DMS79 treated with DMSO at 0.1 percent for 48 hours (cell line): ENCODE measurements around the gene ZNF552.
A peak's percentile ranks its signal among the peaks of the same experiment; 100 is the strongest.
"Not testable (repeated sequence)": the region's sequence is repeated elsewhere in the genome, so short reads cannot be mapped to it uniquely, and the experiment has no call there.

Experiments
- DNase-seq: peaks from one replicate; lab custom pipeline; 2025; lab: John Stamatoyannopoulos, UW

Gene ZNF552

GRCh38 chr19:57818378-57818777, 3.7 kb upstream of the ZNF552 start:
- no peak for DNase-seq

DNA sequence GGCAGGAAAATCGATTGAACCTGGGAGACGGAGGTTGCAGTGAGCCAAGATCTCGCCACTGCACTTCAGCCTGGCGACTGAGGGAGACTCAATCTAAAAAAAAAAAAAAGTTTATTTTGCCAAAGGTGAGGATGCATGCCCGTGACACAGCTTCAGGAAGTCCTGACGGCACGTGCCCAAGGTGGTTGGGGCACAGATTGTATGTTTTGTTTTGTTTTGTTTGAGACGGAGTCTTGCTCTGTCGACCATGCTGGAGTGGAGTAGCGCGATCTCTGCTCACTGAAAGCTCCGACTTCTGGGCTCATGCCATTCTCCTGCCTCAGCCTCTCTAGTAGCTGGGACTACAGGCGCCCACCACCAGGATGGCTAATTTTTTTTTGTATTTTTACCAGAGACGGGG, 3.3 kb upstream of the ZNF552 start:
- no peak for DNase-seq

DNA sequence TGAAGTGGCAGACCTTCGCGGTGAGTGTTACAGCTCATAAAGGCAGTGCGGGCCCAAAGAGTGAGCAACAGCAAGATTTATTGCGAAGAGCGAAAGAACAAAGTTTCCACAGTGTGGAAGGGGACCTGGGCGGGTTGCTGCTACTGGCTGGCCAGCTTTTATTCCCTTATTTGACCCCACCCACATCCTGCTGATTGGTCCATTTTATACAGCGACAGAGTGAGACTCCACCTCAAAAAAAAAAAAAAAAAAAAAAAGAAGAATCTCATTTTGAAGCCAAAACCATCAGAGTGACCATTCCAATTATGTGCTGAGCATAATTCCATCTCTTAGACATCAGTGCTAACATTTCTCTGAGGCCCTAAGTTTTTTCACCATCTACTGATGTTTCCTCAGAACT, 1.9 kb upstream of the ZNF552 start:
- DNase-seq: no peak

DNA sequence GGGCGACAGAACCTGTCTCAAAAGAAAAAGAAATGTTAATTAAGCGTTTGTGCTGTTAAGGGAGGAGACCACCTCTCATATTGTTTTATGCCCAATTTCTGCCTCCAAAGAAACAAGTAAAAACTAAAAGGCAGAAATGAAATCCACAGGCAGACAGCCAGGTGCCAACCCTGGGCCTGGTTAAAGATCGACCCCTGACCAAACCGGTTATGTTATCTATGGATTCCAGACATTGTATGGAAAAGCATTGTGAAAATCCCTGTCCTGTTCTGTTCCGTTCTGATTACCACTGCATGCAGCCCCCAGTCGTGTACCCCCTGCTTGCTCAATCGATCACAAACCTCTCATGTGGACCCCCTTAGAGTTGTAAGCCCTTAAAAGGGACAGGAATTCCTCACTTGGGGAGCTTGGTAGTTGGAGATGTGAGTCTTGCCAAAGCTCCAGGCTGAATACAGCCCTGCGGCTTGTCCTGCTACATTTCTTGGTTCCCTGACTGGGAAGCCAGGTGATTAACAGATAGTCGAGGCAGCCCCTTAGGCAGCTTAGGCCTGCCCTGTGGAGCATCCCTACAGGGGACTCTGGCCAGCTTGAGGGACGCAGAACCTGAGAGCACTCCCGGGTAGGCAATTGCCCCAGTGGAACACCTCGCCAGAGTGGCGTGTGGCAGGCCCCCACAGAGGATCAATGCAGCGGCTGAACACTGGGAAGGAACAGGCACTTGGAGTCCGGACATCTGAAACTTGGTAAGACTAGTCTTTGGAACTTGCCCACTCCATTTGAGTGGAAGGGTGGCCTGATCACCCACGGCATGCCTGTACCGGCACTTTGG, 748 bp upstream of the ZNF552 start:
- no peak for DNase-seq

GRCh38 chr19:57813919-57814504, 701 bp downstream of the ZNF552 start:
- DNase-seq: no peak

DNA sequence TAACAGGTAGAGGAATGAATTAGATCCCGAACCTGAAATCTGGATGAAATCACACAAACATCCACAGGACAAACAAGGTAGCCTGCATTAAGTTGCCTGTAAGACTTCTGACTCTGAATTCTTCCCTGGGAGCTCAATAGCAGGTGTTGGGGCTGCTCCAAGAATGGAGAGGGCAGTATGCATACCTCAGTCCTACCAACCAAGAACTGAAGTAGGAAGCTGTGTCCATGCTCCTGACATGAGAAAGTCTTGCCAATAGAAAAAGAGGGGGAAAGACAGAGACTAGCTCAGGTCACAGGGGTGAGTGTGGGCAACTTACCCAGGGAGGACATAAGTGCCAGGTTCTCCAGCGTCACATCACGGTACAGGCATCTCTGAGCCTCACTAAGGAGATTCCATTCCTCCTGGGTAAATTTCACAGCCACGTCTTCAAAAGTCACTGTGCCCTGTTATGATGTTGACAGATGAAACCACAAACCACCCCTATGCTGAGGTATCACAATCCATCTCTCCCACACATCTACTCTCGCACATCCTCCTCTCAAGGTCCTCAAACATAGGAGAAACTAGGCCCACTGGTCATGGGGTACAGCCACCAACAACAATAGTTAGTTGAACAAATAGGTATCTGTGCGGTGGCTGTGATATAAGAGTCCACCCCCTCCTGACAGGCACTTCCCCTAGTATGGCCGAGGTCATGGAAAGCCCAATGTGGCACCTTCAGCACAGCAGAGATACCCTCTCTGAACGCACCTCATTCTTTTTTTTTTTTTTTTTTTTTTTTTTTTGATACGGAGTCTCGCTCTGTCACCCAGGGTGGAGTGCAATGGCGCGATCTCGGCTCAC, 1.5 kb downstream of the ZNF552 start:
- DNase-seq: not testable (repeated sequence)

GRCh38 chr19:57812226-57812625, 2.5 kb downstream of the ZNF552 start:
- no peak for DNase-seq

DNA sequence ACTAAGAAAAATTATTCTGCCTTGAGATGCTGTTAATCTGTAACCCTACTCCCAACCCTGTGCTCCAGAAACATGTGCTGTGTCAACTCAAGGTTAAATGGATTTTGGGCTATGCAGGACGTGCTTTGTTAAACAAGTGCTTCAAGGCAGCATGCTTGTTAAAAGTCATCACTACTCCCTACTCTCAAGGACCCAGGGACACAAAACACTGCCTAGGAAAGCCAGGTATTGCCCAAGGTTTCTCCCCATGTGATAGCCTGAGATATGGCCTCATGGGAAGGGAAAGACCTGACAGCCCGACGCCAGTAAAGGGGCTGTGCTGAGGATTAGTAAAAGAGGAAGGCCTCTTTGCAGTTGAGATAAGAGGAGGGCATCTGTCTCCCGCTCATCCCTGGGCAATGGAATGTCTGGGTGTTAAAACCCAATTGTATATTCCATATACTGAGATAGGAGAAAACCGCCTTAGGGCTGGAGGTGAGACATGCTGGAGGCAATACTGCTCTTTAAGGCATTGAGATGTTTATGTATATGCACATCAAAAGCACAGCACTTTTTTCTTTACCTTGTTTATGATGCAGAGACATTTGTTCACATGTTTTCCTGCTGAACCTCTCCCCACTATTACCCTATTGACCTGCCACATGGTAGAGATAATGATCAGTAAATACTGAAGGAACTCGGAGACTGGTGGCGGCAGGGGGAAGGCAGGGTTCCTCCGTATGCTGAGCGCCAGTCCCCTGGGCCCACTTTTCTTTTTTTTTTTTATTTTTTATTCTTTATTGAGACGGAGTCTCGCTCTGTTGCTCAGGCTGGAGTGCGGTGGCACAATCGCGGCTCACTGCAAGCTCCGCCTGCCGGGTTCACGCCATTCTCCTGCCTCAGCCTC, 4.1 kb downstream of the ZNF552 start:
- not testable (repeated sequence) for DNase-seq

DNA sequence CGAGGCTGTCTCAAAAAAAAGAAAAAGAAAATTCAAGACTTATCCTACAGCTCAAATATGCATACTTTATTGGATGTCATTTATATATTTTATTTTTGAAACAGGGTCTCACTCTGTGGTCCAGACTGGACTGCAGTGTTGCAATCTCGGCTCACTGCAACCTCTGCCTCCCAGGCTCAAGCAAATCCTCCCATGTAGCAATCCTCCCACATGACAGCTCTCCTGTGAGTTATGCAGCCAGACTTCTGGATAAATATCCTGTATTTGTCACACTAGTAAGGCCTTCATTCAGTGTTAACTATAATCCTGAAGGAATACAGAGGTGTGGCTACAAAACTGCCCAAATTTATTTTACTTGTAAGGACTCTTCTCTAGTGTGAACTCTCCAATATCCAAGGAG, 7.2 kb downstream of the ZNF552 start:
- no peak for DNase-seq

DNA sequence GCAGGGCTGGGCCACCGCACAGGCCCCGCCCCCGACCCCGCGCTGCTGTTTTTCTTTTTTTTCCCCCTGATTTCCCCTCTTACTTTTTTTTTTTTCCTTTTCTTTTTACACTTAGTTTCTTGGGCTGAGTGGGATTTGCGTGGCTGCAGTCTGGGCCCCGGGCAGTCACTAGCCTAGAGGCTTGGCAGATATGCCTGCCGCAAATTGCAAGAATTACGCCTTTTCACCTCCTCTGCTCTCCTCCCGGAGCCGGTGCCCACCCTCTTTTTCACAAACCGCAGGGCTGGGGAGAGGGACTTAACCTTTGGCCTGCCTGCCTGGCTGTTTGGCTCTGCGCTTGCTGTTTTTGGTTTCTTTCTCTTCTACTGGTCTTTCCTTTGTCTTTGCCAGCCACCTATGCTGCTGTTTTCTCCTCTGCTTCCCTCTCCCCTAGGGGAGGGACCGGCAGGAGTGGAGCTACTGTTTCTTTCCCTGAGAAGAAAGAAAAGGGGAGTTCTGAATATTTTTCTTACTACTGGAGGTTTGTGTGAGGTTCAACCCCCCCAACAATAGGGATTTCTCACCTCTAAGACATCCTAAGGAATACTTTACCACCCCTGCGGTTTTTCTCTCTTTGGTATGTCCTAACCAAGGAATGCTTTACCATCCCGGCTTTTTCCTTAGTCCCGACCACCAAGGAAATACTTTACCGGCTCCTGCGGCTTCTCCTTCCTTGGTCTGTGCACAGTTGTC, 11.0 kb downstream of the ZNF552 start:
- DNase-seq: peak; percentile 46

DNA sequence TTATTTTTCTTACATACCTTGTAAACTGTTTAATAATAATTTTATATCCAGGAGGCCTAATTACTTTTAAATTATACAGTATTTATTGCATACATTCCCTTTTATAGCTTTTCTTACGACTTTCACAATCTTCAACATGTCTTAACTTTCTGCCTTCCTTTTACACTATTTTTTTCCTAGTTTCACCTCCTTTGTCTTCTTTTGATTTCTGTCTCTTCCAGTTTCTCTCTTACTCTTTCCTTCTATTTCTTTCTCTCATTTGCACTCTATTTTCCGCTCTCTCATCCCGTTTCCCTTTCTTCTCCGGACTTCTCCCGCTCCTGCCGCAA, 11.5 kb downstream of the ZNF552 start:
- peak; percentile 37 for DNase-seq

- no peak for DNase-seq
Measured at GRCh38 chr19:57802269-57802668, 12.4 kb downstream of the ZNF552 start.

DNA sequence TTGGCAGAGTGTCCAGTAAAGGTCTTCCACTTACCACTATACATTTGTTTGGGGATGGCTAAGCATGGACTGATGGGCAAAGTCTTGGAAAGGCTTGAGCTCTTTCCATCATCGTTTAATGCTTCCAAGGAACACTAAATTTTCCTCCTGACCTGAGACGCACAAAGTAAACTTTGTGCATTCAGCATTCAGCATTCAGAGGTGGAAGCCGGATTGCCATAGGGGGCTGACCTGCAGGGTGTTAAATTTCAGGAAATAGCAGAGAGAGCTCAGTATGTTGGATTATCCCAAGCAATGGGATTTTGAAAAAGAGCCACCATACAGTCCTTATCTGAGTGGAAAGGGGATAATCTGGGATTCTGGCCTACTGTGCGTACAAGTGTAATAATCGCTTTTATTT, 14.0 kb downstream of the ZNF552 start:
- no peak for DNase-seq

DNA sequence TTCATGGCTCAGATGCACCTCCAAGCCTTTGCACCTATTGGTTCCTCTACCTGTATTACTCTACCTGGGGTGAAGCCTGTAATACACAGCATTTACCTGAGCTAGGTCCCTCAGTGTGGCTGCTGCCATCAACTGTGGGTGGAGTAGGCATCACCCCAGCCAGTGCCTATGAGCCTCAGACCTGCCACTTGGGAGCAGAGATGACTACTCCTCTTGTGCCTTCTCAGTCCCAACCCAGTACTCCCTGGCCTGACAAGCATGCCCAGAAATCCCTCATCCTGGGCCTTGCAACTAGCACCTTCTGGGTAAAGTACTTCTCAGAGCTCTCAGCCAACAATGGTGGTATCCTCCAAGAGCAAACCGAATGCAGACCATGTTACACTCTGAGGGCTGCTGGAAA, 18.1 kb downstream of the ZNF552 start:
- not testable (repeated sequence) for DNase-seq

- no peak for DNase-seq
Measured at GRCh38 chr19:57789288-57789687, 25.4 kb downstream of the ZNF552 start.

GRCh38 chr19:57788114-57788692, 26.5 kb downstream of the ZNF552 start:
- no peak for DNase-seq

DNA sequence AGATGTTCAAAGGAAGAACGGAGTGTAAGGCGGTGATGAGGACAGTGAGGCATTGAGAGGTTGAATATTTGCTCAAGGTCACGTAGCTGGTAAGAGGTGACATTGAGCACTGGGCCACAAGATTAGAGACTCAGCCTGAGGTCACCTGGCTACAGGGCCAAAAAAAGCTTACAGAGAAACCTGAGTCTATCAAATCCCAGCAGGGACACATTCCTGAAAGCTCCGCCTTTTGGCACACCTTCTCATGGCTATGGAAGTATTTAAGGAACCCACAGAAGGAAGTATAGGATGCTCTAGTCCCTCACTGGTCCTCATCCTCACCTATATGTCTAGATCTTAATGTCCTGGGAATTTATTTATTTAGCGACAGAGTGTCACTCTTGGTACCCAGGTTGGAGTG, 27.8 kb downstream of the ZNF552 start:
- DNase-seq: no peak

- DNase-seq: no peak
Measured at GRCh38 chr19:57786286-57786685, 28.4 kb downstream of the ZNF552 start.

- DNase-seq: no peak
Measured at GRCh38 chr19:57779220-57779845, 35.4 kb downstream of the ZNF552 start.

DNA sequence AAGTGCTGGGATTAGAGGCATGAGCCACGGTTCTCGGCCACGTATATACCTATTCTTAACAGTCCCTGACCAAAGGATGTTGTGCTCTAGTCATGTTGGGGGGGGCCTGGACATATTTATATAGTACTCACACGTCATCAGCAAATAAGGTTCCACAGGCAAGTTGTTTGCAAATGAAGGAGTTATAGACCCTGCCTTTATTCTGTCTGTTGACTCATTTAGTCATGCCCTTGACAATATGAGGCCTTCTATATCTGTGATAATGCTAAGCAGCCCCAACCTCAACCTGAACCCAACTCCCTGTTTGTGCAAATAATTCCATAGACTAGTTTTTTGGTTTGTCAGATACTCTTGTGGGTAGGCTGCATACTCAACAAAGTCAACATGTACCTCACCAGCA, 36.4 kb downstream of the ZNF552 start:
- no peak for DNase-seq
